DND-41 (cell line): ENCODE results near the gene MAPRE3.

Experiments used
- ATAC-seq: fragments of 200-7000 bp; cut with Tn5 transposase; 3 replicates; pipeline ENCODE4 v1.9.1; 2021; ENCODE audit warnings: low read depth; ENCODE audit not compliant: insufficient read depth
- DNase-seq: peaks from one replicate; pipeline ENCODE4 v3.0.0-alpha.2; 2020
- H2AFZ ChIP-seq: 2 replicates; pipeline ENCODE4 v1.6.0; 2012; ENCODE audit warnings: low read depth, low read length
- H3K27ac ChIP-seq: 2 replicates; pipeline ENCODE4 v1.5.1; 2012; ENCODE audit warnings: low read length, inconsistent platforms
- H3K27me3 ChIP-seq: fragments of 200-600 bp; sonication (generic); 2 replicates; pipeline ENCODE4 v1.6.0; 2012; ENCODE audit warnings: low read length, mild to moderate bottlenecking, inconsistent platforms; ENCODE audit not compliant: insufficient read depth, poor library complexity
- H3K36me3 ChIP-seq: 2 replicates; pipeline ENCODE4 v1.5.1; 2012; ENCODE audit warnings: low read length, inconsistent platforms; ENCODE audit not compliant: insufficient read depth
- H3K4me1 ChIP-seq: 2 replicates; pipeline ENCODE4 v1.5.1; 2012; ENCODE audit warnings: mild to moderate bottlenecking, low read length; ENCODE audit not compliant: insufficient read depth
- H3K4me2 ChIP-seq: 2 replicates; pipeline ENCODE4 v1.6.0; 2012; ENCODE audit warnings: mild to moderate bottlenecking, moderate library complexity, low read length, inconsistent platforms; ENCODE audit not compliant: insufficient read depth
- H3K4me3 ChIP-seq, 2 experiments: fragments of 200-600 bp in 1 of 2; shearing (Covaris generic) in 1 of 2; 2 replicates each; pipeline ENCODE4 v1.5.1; 2012 to 2016; ENCODE audit warnings: inconsistent platforms in 2 of 2, low read length in 2 of 2, mild to moderate bottlenecking in 2 of 2, low read depth in 1 of 2, moderate library complexity in 1 of 2
- H3K79me2 ChIP-seq: 2 replicates; pipeline ENCODE4 v1.6.0; 2012; ENCODE audit warnings: low read length, inconsistent platforms; ENCODE audit not compliant: insufficient read depth
- H3K9ac ChIP-seq: 2 replicates; pipeline ENCODE4 v1.6.0; 2012; ENCODE audit warnings: low read depth, mild to moderate bottlenecking, inconsistent platforms, low read length, moderate library complexity
- H3K9me3 ChIP-seq: 2 replicates; pipeline ENCODE4 v1.5.1; 2012; ENCODE audit warnings: low read length, moderate library complexity, mild to moderate bottlenecking, inconsistent platforms; ENCODE audit not compliant: insufficient read depth, severe bottlenecking
- H4K20me1 ChIP-seq: 2 replicates; pipeline ENCODE4 v1.6.0; 2012; ENCODE audit warnings: low read length; ENCODE audit not compliant: insufficient read depth
- CTCF ChIP-seq: IDR thresholded peaks from 2 replicates; pipeline ENCODE4 v1.5.1; 2012; ENCODE audit warnings: borderline replicate concordance, low read length, moderate library complexity, mild to moderate bottlenecking; ENCODE audit not compliant: poor library complexity, severe bottlenecking; ENCODE audit errors: extremely low read depth
- EZH2 ChIP-seq: IDR thresholded peaks from 3 replicates; pipeline ENCODE4 v1.6.1; 2012; ENCODE audit warnings: borderline replicate concordance, low read depth, mild to moderate bottlenecking, moderate library complexity, low read length, inconsistent platforms; ENCODE audit not compliant: severe bottlenecking

MAPRE3 gene

GRCh38 chr2:26948800-26949199, 21.6 kb upstream of the MAPRE3 start:
- ATAC-seq (no peak), DNase-seq (no peak)
- Histone ChIP-seq H4K20me1 (no peaks in the 10 kb centered on the region), H3K4me2 (no peak overlapping the region), H2AFZ (no peak overlapping the region), H3K27me3 (peaks cover 10% of the 10 kb centered on the region), H3K79me2 (no peaks in the 10 kb centered on the region), H3K4me3 (no peak overlapping the region), H3K4me1 (no peaks in the 10 kb centered on the region), H3K36me3 (no peaks in the 10 kb centered on the region), H3K9ac (no peak overlapping the region), H3K9me3 (no peaks in the 10 kb centered on the region), H3K27ac (no peak overlapping the region)
- no peak for TF ChIP-seq EZH2
- TF ChIP-seq CTCF = no peak

- no peak for DNase-seq
- no peak for ATAC-seq
Measured at GRCh38 chr2:26950246-26950645, 20.2 kb upstream of the MAPRE3 start.

GRCh38 chr2:26951236-26951635, 19.2 kb upstream of the MAPRE3 start:
- DNase-seq (no peak), ATAC-seq (no peak)
- H3K4me1 ChIP-seq = no peaks in the 10 kb centered on the region
- no peak overlapping the region for H2AFZ ChIP-seq
- no peak overlapping the region for H3K4me3 ChIP-seq
- no peak overlapping the region for H3K4me2 ChIP-seq
- no peaks in the 10 kb centered on the region for H3K79me2 ChIP-seq
- H3K9me3 ChIP-seq = no peaks in the 10 kb centered on the region
- H3K27ac ChIP-seq = no peak overlapping the region
- H3K36me3 ChIP-seq = no peaks in the 10 kb centered on the region
- H3K9ac ChIP-seq = no peak overlapping the region
- peaks cover 18% of the 10 kb centered on the region for H3K27me3 ChIP-seq
- no peaks in the 10 kb centered on the region for H4K20me1 ChIP-seq
- no peak for TF ChIP-seq EZH2
- TF ChIP-seq CTCF = no peak

More at GRCh38 chr2:26950246-26950645, 20.2 kb upstream of the MAPRE3 start:
- Histone ChIP-seq H3K27me3 (peaks cover 15% of the 10 kb centered on the region), H2AFZ (no peak overlapping the region), H4K20me1 (no peaks in the 10 kb centered on the region), H3K4me3 (no peak overlapping the region), H3K36me3 (no peaks in the 10 kb centered on the region), H3K4me1 (no peaks in the 10 kb centered on the region), H3K79me2 (no peaks in the 10 kb centered on the region), H3K9ac (no peak overlapping the region), H3K27ac (no peak overlapping the region), H3K4me2 (no peak overlapping the region), H3K9me3 (no peaks in the 10 kb centered on the region)
- TF ChIP-seq CTCF (no peak), EZH2 (no peak)

- H3K9me3 ChIP-seq = no peaks in the 10 kb centered on the region
- H3K27ac ChIP-seq = no peak overlapping the region
- no peak for TF ChIP-seq CTCF
- TF ChIP-seq EZH2 = no peak
- peaks cover 20% of the 10 kb centered on the region for H3K27me3 ChIP-seq
- H3K4me2 ChIP-seq = no peak overlapping the region
- no peaks in the 10 kb centered on the region for H3K36me3 ChIP-seq
- H3K9ac ChIP-seq = no peak overlapping the region
- H3K4me3 ChIP-seq = no peak overlapping the region
- no peaks in the 10 kb centered on the region for H3K79me2 ChIP-seq
- DNase-seq = no peak
- H3K4me1 ChIP-seq = no peaks in the 10 kb centered on the region
- H4K20me1 ChIP-seq = no peaks in the 10 kb centered on the region
- ATAC-seq = no peak
- H2AFZ ChIP-seq = no peak overlapping the region
Measured at GRCh38 chr2:26952374-26952773, 18.1 kb upstream of the MAPRE3 start.
